Measurements from ENCODE around the gene PITRM1. TPM values are rescaled to one million over a fixed set of nuclear protein-coding genes. Genes with fewer than 3 reads are reported as not detected.
"Not testable (repeated sequence)": the region's sequence is repeated elsewhere in the genome, so short reads cannot be mapped to it uniquely, and the experiment has no call there.

PITRM1 gene
- total RNA-seq, 6 experiments from 2014 or later: 40.7 to 59.5 (median 49.7) TPM

DNA sequence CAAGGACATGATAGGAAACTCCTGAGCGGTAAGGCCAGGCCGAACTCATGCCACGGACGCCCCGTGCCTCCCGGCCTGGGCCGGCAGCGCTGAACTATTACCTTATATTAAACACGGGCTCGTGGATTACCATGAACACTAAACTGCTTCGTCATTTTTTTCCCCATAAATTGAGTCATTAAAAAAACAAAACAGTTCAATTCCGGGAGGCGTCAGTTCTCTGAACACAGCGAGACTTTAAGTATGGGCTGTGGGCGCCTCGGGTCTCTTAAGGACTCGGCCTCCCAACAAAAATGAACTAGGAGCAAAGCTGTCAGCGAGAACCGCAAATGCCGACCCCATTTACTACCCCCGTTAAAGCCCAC is 519 bp downstream of the PITRM1 start:
- Histone ChIP-seq H3K27ac (peak overlapping the region; percentile 64 to 87 (median 70)), H3K4me1 (peaks cover 0 to 7% (median 3%) of the 10 kb centered on the region in 4 donors), H3K9me3 (no peaks in the 10 kb centered on the region), H3K36me3 (peaks cover 2 to 22% (median 8%) of the 10 kb centered on the region in 4 donors), H3K27me3 (no peaks in the 10 kb centered on the region), H3K4me3 (peak overlapping the region; percentile 87 to 93 (median 88))
- TF ChIP-seq, protein P1, sequence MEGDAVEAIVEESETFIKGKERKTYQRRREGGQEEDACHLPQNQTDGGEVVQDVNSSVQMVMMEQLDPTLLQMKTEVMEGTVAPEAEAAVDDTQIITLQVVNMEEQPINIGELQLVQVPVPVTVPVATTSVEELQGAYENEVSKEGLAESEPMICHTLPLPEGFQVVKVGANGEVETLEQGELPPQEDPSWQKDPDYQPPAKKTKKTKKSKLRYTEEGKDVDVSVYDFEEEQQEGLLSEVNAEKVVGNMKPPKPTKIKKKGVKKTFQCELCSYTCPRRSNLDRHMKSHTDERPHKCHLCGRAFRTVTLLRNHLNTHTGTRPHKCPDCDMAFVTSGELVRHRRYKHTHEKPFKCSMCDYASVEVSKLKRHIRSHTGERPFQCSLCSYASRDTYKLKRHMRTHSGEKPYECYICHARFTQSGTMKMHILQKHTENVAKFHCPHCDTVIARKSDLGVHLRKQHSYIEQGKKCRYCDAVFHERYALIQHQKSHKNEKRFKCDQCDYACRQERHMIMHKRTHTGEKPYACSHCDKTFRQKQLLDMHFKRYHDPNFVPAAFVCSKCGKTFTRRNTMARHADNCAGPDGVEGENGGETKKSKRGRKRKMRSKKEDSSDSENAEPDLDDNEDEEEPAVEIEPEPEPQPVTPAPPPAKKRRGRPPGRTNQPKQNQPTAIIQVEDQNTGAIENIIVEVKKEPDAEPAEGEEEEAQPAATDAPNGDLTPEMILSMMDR (IDR thresholded peaks at IDR 0.05): no peak
- intact Hi-C loops (cut with DNase I): no loop called here
- DNase-seq (no peak), ATAC-seq (peak in 1 of 4 donors; percentile 1)
- WGBS (ENCODE audit: insufficient coverage, low coverage, low lambda C conversion rate, missing lambda C conversion rate): under 1% methylated on average over 18 of the region's 21 CpGs

DNA sequence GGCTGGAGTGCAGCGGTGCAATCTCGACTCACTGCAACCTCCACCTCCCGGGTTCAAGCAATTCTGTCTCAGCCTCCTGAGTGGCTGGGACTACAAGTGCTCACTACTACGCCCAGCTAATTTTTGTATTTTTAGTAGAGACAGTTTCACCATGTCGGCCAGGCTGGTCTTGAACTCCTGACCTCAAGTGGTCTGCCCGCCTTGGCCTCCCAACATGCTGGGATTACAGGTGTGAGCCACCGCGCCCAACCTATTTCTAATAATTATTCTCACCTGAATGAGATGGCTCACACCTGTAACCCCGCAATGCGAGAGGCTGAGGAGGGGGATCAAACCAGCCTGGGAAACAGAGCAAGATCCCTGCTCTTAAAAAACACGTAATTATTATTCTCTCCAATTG is 1.1 kb downstream of the PITRM1 start:
- intact Hi-C loops (cut with DNase I); H3K27ac ChIP-seq; DNase-seq: not testable (repeated sequence)

DNA sequence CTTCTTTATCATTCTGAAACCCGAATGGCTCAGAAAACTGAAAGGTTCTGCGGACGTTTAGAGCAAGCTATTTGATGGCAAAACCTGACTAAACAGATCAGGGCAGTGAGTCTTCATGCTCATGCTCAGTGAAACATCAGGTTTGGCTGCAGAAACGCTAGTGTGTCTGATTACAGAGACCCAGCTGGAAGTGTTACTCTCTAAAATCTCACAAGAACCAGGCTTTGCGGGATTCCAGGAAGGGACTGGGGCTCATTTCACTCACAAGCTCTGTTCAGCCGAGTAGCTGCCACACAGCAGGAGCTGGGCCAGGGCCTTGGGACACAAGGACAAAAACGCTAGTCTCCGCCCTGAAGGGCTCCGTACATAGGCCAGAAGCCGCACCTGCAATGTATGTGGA is 2.9 kb downstream of the PITRM1 start:
- Histone ChIP-seq H3K4me1 (peaks cover 0 to 7% (median 3%) of the 10 kb centered on the region in 4 donors), H3K27me3 (no peaks in the 10 kb centered on the region), H3K9me3 (no peaks in the 10 kb centered on the region), H3K27ac (no peak overlapping the region), H3K36me3 (peaks cover 5 to 42% (median 9%) of the 10 kb centered on the region in 4 donors), H3K4me3 (no peak overlapping the region)
- 93% methylated on average over 6 of the region's 10 CpGs for WGBS (ENCODE audit: insufficient coverage, low coverage, low lambda C conversion rate, missing lambda C conversion rate)
- DNase-seq: no peak
- ATAC-seq: no peak
- intact Hi-C loops (cut with DNase I): no loop called here
- TF ChIP-seq, protein P1 (IDR thresholded peaks at IDR 0.05): no peak
- TF ChIP-seq POLR2A (IDR thresholded peaks at IDR 0.05): no peak

More for the DNA sequence above, 1.1 kb downstream of the PITRM1 start:
- not testable (repeated sequence) for H3K4me1 ChIP-seq, H3K27me3 ChIP-seq, H3K9me3 ChIP-seq, ATAC-seq
- Histone ChIP-seq H3K36me3 (peaks cover 2 to 28% (median 8%) of the 10 kb centered on the region in 4 donors), H3K4me3 (peak overlapping the region; percentile 87 to 93 (median 88))
- 90% methylated on average over 9 of the region's 11 CpGs for WGBS (ENCODE audit: insufficient coverage, low coverage, low lambda C conversion rate, missing lambda C conversion rate)

DNA sequence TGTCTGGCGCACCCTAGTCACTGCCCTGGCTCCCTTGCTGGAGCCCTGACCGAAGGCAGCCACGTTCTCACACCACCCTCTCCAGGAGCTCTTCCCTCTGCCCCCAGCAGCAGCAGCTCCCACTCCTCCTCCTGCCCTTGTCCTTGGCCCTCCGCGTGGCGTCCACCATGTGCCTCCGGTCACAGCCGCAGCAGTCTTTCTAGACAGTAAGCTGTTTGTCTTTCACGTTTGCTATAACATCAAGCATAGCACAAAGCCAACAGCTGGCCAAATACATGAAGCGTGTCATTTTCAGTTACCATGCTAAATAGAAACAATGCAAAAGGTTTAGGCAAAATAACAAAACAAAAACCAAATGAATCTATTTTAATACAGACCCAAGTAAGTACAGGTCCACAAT is 3.3 kb downstream of the PITRM1 start:
- peaks cover 5 to 46% (median 10%) of the 10 kb centered on the region in 4 donors for H3K36me3 ChIP-seq
- no peaks in the 10 kb centered on the region for H3K27me3 ChIP-seq
- no peak overlapping the region for H3K27ac ChIP-seq
- DNase-seq (no peak), ATAC-seq (no peak)
- no peak for TF ChIP-seq POLR2A (IDR thresholded peaks at IDR 0.05)
- TF ChIP-seq, protein P1 (IDR thresholded peaks at IDR 0.05): no peak
- no peaks in the 10 kb centered on the region for H3K9me3 ChIP-seq
- H3K4me1 ChIP-seq: peaks cover 0 to 7% (median 3%) of the 10 kb centered on the region in 4 donors
- intact Hi-C loops (cut with DNase I): no loop called here
- WGBS (ENCODE audit: insufficient coverage, low coverage, low lambda C conversion rate, missing lambda C conversion rate): 94% methylated on average over 10 of the region's 10 CpGs
- no peak overlapping the region for H3K4me3 ChIP-seq

DNA sequence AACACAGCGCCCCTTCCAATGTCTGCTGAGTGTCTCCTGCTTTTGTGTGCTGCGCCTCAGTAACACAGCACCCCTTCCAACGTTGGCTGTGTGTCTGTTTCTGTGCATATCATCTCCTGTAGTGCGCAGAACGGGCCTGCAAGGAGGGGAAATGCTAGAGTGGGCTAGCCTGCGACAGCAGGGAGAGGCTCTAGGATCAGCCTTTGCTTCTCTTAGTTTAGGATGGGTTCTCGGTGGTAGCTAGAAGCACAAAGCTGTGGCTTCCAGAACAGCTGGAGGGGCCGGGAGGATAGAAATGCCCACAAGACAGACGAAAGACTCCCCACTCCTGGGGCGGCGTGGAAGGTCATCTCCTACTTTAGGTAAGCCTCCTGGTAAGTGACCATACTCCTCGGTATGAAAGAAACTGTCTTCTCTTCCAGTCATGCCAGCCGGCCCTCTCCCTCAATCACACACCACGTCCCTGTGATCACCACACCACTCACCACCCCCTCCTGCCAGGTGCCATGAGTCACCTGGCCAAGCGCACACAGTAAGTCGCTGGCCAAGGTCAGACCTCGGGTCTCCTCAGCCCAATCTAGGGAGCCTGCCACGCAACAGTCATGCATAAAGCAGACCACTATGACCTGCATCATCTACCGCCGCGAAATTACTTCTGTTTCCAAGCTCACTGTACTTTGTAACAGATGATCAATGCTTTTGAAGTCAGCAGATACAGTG is 4.8 kb downstream of the PITRM1 start:
- ATAC-seq: no peak
- Histone ChIP-seq H3K4me1 (peaks cover 0 to 7% (median 3%) of the 10 kb centered on the region in 4 donors), H3K27ac (no peak overlapping the region), H3K4me3 (no peak overlapping the region), H3K36me3 (peaks cover 7 to 60% (median 15%) of the 10 kb centered on the region in 4 donors), H3K27me3 (no peaks in the 10 kb centered on the region), H3K9me3 (no peaks in the 10 kb centered on the region)
- TF ChIP-seq, protein P1 (IDR thresholded peaks at IDR 0.05): no peak
- no peak for TF ChIP-seq POLR2A (IDR thresholded peaks at IDR 0.05)
- no peak for DNase-seq
- intact Hi-C loops (cut with DNase I): no loop called here
- 91% methylated on average over 6 of the region's 21 CpGs for WGBS (ENCODE audit: insufficient coverage, low coverage, low lambda C conversion rate, missing lambda C conversion rate)
